IPS DF 4.7 (cell line): ENCODE measurements around the gene WNT2.

ENCODE experiments used
- DNase-seq: peaks from one replicate; pipeline ENCODE4 v3.0.0-alpha.2; 2013; ENCODE audit warnings: low spot score; ENCODE audit errors: extremely low read depth

The WNT2 gene

DNA sequence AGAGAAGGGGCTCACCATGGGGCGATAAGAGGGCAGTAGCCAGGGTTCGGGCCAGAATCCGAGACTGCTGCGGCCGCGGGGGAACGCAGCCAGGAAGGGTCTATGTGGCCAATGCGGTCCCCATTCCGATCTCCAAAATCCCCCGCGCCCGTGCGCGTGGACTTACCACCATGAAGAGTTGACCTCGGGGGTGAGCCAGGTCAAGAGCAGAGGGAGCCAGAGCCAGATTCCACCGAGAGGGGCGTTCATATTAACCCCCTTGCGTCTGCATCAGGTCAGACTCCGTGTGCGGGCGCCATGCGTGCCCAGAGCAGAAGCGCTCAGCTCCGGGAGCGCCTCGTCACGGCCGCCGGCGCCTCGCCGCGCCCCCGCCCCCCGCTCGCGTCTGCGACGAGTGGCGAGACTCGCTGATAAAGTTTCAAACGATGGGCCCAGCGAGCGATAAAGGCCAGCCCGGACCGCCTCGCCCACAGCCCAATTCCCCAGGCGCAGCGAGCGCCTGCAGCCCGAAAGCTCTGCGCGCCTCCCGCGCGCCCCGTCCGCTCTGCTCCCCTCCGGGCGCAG lies at the start of gene WNT2:
TSS of gene WNT2 (minus strand) at position 318 of the 564 bp plus-strand sequence. CDS start at position 249, 69 bp downstream.
- no peak for DNase-seq

DNA sequence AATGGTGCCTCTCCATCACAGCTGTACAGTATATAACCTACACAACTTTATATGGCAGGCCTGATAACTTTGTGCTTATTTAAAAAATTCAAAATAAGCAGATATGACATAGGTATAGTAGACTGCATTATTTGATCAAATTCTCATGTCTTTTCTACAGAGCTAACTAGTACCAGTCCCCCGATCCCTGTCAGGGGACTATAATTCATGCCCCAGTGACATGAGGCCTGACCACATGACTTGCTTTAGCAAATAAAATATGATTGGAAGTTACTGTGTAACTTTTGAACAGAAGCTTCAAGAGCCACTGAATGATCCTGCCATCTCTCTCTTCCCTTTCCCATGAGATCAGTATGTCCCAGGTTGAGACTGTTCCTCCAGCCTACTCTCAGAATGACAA lies 49.2 kb upstream of the WNT2 start:
- no peak for DNase-seq

DNA sequence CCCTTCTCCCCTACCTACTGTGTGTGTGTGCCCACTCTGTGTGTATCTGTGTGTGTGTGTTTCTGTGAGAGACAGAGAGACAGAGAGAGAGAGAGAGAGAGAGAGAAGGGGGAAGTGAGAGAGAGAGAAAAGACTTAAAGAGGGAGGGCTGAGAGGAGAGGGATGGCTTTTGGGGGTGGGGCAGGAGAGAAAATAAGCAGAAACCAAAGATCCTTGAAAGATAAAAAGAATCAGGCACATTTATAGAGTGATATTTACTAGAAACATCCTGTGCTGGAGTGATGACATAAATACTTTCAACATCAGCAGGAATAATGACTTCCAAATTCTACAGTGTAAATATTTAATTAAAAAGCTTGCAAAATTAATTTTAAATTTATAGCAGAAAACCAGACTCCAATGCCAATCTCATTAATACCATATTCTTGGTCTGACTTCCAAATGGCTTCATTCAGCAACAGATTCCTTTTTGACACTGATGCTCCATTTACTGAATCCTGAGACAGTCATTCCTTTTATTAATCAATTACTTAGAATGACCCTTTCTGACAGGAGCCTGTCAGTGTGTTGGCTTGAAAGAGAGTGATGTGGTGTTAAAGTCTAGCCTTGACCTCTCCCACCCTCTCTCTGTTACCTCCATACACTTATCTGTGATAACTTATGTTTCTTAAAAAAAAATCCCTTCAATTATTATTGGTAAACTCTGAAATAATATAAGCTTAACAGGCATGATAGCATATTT lies 41.7 kb upstream of the WNT2 start:
- DNase-seq: no peak

DNA sequence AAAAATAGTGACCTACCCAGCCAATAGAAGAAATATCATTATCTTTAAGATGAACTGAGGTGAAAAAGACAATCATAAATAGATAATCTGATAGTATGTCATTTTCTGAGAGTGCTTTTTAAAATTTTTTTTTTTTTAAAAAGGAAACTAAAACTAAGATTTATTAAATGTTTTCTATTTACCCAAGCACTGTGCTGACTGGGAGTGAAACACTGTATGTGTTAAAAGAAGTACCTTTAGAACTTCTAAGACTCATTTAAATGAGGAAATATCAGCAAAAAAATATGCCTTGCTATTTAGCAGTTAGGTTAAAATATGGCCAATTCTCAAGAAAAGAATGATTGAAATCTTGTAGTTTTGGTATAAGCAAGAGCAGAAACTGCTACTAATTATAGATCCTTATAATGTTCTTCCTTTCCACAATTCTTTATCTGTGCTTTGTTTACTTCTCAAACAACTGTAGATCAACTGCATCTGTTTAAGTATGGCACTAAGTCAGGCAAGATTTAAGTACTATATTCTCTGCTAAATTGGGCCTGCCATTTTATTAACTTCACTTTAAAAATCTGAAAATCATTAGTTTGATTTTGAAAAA lies 39.5 kb upstream of the WNT2 start:
- no peak for DNase-seq

DNA sequence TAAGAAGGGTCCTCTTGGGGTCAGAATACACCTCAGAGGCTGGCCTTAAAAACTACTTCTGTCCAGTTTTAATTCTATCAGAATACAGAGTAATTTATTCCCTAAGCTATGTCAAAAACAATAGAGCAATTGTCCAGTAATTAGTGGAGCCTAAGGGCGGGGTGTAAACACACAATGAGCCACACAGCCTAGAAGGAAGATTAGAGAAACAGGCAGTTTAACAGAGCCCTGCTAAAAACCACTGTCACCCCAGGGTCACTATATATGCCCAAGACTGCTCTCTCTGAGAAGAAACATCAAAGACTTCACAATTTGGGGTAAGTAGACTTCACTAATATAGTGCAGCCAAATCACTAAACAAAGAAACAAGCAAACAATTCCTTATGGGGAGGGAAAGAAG lies 27.2 kb upstream of the WNT2 start:
- no peak for DNase-seq

DNA sequence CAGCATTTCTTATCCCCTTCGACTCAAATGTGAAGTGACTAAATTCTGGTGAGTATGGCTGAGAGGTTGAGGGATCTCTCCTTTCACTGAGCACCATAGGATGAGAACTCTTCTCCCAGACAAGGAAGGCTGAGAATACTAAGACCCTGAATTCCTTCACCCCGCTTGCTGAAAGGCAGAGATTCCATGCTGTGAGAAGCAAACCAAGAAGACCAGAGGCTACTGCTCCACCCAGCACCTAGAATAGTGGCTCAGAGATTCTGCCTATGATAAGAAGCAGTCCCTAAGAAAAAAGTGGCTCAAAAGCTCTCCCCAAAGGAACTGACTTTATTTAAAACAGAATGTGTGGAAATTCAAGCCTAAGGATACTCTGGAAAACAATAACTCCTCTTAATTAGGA lies 26.7 kb upstream of the WNT2 start:
- DNase-seq: no peak

DNA sequence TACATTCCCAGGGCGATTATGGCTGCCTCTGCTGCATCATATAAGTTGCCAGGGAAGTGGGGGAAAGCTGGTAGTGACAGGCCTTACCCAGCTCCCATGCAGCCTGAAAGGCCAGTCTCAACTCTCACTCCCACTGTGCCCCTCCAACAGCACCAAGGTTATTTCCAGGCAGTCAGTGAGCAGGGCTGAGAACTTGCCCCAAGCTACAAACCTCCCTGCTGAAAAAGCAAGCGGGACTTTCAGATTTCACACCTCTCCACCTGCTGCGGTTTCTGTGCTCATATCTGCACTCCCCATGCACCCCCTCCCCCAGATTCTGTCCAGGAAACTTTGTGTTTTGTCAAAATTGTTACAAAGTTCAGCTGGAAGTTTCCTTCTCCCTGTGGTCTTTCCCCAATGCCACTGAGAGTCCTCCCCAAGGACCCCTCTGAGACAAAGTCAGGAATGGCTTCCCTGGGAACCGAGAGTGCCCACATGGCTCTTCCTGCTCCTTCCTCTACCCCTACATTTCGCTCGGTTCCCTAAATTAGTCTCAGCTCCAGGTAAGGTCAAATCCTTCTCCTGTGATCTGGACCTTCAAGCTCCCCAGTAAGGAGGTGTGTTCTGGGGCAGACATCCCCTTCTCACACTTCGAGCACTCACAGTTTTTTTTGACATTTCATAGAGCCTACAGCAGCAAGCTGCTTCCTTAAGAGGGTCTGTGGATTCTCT lies 25.3 kb upstream of the WNT2 start:
- DNase-seq: no peak

DNA sequence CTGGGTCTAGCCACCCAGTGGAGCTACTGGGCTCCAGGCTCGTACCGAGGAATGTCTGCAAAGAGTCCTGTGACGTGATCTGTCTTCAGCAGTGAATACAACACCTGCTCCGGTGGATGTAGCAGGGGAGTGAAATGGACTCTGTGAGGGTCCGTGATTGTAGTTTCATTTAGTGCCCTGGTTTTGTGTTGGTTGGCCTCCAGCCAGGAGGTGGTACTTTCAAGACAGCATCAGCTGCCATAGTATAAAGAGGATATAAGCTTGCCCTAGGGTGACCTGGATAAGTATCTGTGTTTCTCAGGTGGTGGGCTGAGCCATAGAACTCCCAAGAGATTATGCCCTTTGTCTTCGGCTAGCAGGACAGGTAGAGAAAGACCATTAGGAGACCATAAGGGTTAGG lies 24.6 kb upstream of the WNT2 start:
- DNase-seq: no peak

DNA sequence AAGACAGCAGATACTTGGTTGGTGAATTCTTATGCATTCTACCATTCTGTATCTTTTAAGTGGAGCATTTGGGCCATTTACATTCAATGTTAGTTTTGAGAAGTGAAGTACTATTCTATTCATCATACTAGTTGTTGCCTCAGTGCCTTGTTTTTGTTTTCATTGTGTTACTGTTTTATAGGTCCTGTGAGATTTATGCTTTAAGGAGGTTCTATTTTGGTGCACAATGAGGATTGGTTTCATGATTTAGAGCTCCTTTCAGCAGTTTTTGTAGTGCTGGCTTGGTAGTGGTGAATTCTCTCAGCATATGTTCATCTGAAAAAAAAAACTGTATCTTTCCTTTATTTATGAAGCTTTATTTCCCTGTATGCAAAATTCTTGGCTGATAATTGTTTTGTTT lies 23.3 kb upstream of the WNT2 start:
- no peak for DNase-seq

DNA sequence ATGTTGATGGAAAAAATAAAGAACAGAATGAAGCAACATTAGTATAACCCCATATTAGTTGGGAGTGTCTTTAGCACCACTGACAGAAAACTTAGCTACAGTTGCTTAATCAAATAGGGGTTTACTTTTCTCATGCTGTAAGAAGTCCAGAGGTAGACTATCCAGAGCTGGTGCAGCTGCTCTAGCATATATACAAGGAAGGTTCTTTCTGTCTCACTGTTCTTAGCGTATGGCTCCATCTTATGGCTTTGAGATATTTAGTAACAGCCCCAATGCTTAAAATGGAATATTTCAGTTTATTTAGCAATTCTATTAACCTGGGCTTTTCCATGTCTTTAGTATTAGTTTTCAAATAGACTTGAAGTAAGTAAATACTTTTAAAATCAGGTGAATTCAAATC lies 15.2 kb upstream of the WNT2 start:
- no peak for DNase-seq

DNA sequence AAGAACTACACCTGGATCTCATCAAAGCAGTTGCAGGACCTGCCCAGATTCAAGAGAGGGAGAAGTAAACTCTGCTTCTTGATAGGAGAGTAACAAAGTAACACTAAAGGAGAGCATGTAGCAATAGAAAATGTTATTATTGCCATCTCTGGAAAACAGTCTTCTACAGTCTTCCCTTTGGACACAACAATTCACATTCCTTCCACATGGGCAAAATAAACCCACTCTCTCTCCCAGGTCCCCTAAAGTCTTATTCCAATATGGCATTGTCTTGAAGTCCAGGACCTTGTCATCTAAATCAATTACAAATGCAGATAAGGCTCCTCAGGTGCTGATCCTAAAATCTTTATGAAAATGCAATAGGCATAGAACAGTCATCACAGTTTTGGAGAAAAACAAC lies 10.3 kb upstream of the WNT2 start:
- DNase-seq: no peak

DNA sequence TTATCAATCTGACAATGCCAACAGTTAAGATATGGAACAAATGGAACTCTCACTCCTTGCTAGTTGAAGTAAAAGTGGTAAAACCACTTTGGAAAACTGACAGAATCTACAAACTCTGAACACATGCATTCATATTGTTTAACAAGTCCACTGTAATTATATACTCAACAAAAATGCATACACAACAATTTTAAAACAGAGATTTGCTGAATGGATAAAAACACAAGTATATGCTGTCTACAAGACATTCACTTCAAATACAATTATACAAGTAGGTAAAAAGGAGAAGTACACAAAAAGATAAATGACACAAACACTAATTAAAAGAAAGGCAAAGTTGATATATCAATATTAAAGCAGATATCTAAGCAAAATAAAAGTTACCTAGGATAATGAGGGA lies 9.2 kb upstream of the WNT2 start:
- DNase-seq: no peak

DNA sequence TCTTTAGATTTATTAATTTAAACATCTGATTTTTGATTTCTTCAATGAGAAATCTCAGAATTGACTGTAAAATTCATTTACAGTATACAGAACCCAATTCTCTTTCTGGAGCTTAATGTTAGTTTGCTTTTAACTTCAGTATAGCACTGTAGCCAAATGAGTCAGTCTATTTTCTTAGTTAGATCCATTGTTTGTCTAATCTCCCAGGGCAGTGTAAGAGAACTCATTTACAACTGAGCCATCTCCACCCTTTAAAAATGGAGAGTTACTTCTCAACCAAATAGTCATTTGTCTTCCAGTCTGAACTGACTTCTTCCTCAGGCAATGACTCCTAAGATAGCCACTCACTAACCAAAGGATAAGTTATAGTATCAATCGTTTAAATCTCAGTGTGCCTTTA lies 3.0 kb upstream of the WNT2 start:
- no peak for DNase-seq

DNA sequence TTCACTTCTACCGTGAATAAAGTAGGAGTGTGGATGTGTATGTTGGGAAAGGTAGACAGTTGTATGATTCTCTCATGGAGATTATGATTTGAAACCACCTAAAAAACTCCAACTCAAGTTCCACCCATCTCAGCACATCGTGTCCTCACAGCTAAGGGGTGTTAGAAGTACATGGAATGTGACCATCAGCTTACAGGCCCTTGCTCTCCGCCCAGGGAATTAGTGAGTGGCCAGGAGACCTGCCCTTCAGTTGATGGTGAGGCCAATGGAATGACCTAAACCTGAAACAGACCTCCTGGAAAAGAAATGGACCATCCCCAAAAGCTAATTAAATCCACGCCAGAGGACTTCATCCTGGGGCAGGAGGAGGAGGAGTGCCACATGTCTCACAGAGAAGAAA lies 2.1 kb upstream of the WNT2 start:
- no peak for DNase-seq

DNA sequence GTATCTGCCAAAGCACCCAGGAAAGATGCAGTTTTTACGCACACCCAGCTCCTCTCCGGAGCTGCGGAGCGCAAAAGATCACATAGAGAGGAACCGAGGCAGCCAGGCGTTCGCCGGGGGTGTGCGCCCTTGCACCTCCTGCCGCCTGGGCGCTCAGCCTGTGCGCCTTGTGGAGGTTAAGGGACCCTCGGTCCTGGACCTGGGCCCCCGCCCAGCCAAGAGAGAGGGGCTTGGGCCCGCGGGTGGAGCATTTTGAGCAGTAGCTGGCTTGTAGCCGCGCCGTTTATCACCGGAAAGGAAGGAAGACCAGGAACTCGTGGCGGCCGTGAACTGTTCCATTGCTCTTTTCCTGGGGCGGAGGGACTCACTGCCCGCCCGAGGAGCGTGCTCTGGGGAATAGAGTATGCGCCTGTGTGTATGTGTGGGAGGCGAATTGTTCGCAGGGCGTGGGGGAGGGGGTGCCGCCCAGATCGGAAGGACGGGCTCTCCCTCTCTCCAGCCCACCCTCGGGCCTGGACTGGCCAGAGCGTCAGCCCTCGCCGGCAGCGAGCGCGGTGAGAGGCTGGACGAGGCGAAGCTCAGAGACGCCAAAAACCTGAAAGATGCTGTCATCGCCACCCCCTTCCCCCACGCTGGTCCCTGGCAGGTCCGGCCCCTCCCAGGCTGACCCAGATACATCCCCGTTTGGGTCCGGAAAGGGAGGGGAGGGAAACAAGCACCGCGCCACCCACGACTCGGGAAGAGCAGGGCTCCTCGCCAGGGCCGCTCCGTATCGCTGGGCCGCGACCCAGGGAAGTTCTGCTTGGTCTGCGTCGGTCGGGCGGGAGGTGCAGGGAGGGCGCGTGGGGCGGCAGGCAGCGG lies 1.2 kb upstream of the WNT2 start:
- DNase-seq: no peak

DNA sequence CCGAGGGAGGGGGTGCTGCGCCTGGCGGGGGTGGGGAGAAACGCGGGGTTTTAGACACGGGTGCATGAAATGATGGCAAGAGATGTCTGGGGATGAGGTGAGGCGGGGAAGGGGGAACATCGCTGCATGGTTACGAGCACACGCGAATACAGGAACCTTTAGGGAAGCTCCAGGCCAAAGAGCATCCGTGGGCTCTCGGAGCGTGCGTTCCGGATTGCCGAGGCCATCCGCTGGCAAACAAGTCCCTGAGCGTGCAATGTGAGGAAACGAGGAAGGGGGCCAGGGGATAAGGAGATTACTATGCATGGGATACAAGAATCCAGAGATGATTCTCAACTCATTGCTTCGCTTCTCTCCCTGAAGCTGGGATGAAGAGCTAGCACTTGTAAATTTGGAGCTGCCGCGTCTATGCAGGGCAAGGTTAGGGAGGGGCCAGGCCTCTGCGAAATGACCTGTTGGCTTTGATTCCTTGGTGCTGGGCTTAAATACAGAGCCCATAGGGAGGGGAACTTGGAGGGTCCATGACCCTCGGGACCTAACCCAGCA lies 520 bp upstream of the WNT2 start:
- DNase-seq: no peak

DNA sequence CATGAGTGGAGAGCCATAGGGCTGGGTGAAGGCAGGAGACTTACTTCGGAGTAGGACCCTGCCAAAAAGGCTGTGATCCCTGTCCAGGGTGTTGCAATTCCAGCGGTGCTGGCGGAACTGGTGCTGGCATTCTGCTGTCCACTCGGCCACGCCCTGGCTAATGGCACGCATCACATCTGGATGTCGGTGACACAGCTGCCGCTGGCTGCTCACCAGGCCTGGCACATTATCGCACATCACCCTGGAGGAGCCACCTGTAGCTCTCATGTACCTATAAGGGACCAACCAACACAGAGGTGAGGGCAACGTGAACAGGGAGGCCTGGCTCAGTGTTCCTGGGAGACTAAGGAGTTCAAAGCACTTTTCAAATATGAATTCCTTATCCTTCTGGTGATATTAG lies 2.3 kb downstream of the WNT2 start:
- no peak for DNase-seq

DNA sequence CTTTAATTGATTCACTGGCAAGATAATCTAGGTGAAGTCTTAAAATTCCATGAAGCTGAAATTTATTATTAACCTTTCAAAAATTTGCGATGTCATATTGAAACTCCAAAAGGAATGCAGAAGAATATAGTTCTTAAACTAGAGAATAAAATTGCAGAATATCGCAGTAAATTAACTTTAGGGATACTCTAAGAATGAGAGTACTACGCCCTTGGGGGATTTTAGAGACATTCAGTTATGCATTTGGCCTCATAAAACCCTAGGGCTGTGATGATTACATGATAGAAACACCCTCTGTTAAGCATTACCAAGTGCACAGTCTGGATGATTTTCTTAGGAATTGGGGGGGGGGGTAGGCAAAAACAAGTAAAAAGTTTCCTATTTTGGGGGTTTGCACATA lies 3.7 kb downstream of the WNT2 start:
- no peak for DNase-seq

DNA sequence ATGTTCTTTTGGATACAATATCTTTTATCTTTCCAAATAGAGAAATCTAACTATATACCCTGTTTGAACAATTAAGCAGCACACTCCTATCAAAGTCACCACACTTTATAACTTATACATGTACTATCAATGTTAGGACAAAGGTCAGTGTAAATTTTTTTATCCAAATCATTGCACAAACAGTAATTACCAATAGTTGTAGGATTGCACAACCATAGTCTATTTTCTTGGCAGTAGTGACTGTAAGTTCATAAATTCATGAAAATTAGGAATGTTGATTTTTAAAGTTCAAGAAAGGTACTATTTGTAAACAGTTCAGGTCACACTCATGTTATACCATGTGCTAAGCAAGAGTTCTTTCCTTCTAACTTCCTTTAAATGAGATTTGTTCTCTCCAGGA lies 9.3 kb downstream of the WNT2 start:
- DNase-seq: no peak

DNA sequence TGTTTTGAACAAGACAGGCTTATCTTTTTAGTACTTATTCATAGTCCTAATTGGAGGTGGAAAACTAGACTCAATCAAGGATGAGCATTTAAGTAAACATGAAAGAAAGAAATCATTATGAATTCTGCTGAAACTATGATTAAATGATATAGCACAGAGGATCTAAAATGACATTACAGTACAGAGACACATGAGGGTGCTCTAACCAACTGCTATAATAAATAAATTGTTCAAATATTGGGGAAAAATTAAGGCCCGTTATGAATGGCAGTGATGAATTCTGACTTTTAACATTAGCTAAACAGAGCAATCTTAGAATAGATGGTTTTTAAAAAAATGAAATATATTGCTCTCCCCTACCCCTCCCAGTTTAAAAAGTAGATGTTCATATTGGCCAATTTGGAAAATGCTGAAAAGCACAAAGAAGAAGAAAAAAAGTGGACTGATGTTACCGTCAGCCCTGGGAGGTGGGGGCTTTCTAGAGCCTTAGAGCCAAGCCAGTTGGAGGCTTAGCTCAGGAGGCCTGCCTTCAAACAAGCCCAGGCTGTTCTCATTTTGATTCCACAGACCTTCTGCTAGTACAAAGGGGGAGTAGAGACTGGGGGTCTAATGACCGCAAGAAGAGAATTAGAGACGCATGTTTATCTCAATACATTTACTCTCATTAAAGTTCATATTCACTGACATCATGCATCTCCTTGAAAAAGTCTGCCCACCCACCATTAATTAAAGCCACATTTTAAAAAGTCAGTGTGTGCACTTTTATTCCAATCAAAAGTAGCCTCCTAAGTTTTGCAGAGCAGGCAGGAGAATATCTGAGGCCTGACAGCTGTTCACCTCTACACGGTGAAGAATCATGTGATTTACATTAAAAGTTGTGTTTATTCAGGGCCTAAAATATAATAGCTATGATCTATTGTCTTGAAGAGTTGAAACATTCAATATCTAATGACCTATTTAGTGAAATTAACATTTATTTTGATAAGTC lies 10.0 kb downstream of the WNT2 start:
- no peak for DNase-seq
